ENCODE data around the gene PLCB4. TPM values are rescaled to one million over a fixed set of nuclear protein-coding genes. Genes with fewer than 3 reads are reported as not detected.

Gene PLCB4
- total and polyA plus RNA-seq, 12 donors = 0.26 to 8.5 (median 2.8) TPM

DNA sequence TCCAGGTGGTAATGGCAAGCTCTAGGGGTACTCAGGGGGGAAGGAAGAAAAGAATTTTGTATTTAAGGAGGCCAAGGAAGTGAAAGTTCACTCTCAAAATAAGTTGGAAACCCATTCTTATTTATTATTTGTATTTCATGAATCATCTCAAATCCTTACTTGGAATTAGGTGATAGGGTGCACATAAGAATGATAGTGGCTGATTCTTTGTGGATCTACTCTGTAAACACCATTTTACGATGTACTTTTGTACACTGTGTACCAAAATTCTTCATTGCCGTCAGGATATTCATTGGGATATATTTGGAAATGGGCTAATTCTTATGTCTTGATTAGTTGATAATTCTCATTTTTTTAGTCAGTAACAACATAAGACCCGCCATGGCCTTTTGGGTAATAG lies 266.0 kb downstream of the PLCB4 start:
- Histone ChIP-seq H3K36me3 (replicated peaks in 1 of 2) (no peaks in the 10 kb centered on the region), H3K4me1 (replicated peaks in 1 of 2) (no peaks in the 10 kb centered on the region), H3K9me3 (replicated peaks in 1 of 3) (no peaks in the 10 kb centered on the region), H3K27ac (no peak overlapping the region), H3K4me3 (no peak overlapping the region), H3K27me3 (no peaks in the 10 kb centered on the region)
- TF ChIP-seq CTCF (IDR thresholded peaks at IDR 0.05) = no peak
- TF ChIP-seq POLR2A (IDR thresholded peaks at IDR 0.05) = no peak
- no peak for DNase-seq
- WGBS, 4 donors = 75 to 90% (median 82%) methylated on average over 3 of the region's 3 CpGs
- intact Hi-C loops (cut with DNase I) = no loop called here

DNA sequence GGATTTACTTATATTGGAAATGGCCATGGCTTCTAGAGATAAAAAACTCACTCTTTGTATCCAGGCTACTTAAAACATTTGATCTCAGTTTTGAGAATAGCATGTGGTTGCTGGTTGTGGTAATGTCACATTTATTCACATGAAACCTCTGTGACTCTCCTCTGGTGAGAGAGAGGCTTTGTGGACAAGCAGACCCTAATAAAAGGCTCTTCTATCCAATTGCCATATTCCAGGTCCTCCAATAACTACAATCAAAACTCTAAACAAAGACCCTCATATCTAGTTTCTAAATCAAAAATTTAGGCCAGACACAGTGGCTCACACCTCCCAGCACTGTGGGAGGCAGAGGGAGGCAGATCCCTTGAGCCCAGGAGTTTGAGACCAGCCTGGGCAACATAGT lies 269.2 kb downstream of the PLCB4 start:
- intact Hi-C loops (cut with DNase I) = no loop called here

DNA sequence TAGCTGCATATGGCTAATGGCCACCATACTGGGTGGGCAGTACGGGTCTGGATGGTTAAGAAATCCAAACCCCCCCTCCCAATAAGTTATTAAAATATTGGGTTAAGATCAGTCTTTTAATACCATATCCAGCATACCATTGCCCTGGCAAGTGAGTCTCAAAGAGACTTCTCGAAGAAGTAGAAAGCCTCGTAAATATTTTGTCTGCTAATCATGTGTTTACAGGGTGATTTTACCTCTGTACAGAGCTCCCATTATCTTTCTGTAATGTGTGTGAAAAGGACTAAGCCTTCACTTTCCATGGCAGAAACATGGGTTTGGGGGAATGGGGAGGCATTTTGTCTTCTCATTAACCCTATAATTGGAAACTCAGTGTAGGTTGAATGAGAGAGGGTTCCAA lies 270.8 kb downstream of the PLCB4 start:
- Histone ChIP-seq H3K4me3 (no peak overlapping the region), H3K27me3 (no peaks in the 10 kb centered on the region), H3K4me1 (replicated peaks in 1 of 2) (peaks cover 0 to 6% of the 10 kb centered on the region in 2 donors), H3K36me3 (replicated peaks in 1 of 2) (no peaks in the 10 kb centered on the region), H3K9me3 (replicated peaks in 1 of 3) (no peaks in the 10 kb centered on the region), H3K27ac (no peak overlapping the region)
- WGBS, 4 donors = 73 to 97% (median 95%) methylated on average over 3 of the region's 3 CpGs
- intact Hi-C loops (cut with DNase I) = no loop called here
- TF ChIP-seq POLR2A (IDR thresholded peaks at IDR 0.05) = no peak
- no peak for DNase-seq

More for the DNA sequence above, 269.2 kb downstream of the PLCB4 start:
- no peak overlapping the region for H3K4me3 ChIP-seq
- no peaks in the 10 kb centered on the region for H3K36me3 ChIP-seq (replicated peaks in 1 of 2)
- no peaks in the 10 kb centered on the region for H3K4me1 ChIP-seq (replicated peaks in 1 of 2)
- H3K27me3 ChIP-seq = no peaks in the 10 kb centered on the region
- no peak for DNase-seq
- no peak overlapping the region for H3K27ac ChIP-seq
- H3K9me3 ChIP-seq (replicated peaks in 1 of 3) = no peaks in the 10 kb centered on the region
- TF ChIP-seq POLR2A (IDR thresholded peaks at IDR 0.05) (no peak), CTCF (IDR thresholded peaks at IDR 0.05) (no peak)

DNA sequence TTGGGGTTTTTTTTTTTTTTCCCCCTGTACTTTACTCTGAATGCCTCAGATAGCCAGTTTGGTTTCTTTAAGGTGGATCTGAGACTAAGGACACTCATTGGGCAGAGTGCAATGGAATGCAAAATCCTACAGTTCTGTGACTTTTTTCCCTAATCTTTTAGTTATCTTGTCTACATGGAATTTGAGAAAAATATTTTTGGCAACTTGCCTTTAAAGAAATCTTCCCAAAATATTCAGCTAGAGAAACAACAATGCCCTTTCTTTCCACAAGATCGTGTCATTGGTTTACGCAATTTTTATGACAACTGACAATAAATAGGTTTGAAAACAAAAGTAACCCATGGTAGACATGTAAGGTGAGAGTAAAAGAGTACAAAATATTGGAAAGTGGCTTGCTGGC lies 273.8 kb downstream of the PLCB4 start:
- Histone ChIP-seq H3K9me3 (replicated peaks in 1 of 3) (no peaks in the 10 kb centered on the region), H3K27ac (no peak overlapping the region), H3K36me3 (replicated peaks in 1 of 2) (no peaks in the 10 kb centered on the region), H3K4me3 (no peak overlapping the region), H3K27me3 (no peaks in the 10 kb centered on the region), H3K4me1 (replicated peaks in 1 of 2) (peaks cover 0 to 6% of the 10 kb centered on the region in 2 donors)
- TF ChIP-seq CTCF (IDR thresholded peaks at IDR 0.05) = no peak
- TF ChIP-seq POLR2A (IDR thresholded peaks at IDR 0.05) = no peak
- 50 to 63% (median 56%) methylated on average over 2 of the region's 2 CpGs for WGBS, 4 donors
- intact Hi-C loops (cut with DNase I) = no loop called here
- DNase-seq = no peak

GRCh38 chr20:9344083-9344920 lies 275.4 kb downstream of the PLCB4 start:
- Histone ChIP-seq H3K36me3 (replicated peaks in 1 of 2) (no peaks in the 10 kb centered on the region), H3K27ac (peak overlapping the region in 2 of 5 donors; percentile 2 to 62), H3K4me3 (no peak overlapping the region), H3K27me3 (no peaks in the 10 kb centered on the region), H3K9me3 (replicated peaks in 1 of 3) (no peaks in the 10 kb centered on the region), H3K4me1 (replicated peaks in 1 of 2) (peaks cover 0 to 6% of the 10 kb centered on the region in 2 donors)
- 46 to 55% (median 46%) methylated on average over 11 of the region's 11 CpGs for WGBS, 4 donors
- TF ChIP-seq POLR2A (IDR thresholded peaks at IDR 0.05) = no peak
- TF ChIP-seq CTCF (IDR thresholded peaks at IDR 0.05) = no peak
- DNase-seq = peak; percentile 16 to 80 (median 30)
- intact Hi-C loops (cut with DNase I) = no loop called here

All from adrenal gland (tissue), 12 donors.